HG03196 (cell line): Measurements from ENCODE around the gene VPS13D.
"Not testable (repeated sequence)": the region's sequence is repeated elsewhere in the genome, so short reads cannot be mapped to it uniquely, and the experiment has no call there.

ENCODE experiments used
- ATAC-seq: cut with Tn5 transposase; IDR thresholded peaks from one replicate; pipeline ENCODE4 v1.9.1; 2021; ENCODE audit not compliant: unreplicated experiment

The VPS13D gene

GRCh38 chr1:12196641-12197482 lies 33.0 kb upstream of the VPS13D start:
- no peak for ATAC-seq

- no peak for ATAC-seq
Observed at GRCh38 chr1:12197483-12197880, 32.3 kb upstream of the VPS13D start.

DNA sequence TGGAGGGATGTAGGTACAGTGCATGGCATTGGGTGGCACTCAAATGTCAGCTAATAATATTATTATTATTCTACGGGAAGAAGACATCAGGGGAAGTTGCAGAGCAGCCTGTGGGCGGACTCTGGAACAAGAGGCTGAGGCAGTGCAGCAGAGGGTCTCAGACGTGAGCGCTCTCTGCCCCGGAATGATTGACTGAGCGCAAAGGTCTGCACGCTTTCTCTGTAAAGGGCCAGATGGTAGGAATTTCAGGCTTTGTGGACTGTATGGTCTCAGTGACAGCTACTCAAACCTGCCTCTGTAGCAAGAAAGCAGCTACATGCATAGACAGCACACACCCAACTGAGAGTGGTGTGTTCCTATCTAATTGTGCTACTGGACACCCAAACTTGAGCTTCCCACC lies 29.6 kb upstream of the VPS13D start:
- ATAC-seq: no peak

- no peak for ATAC-seq
Observed at GRCh38 chr1:12201352-12202189, 28.3 kb upstream of the VPS13D start.

DNA sequence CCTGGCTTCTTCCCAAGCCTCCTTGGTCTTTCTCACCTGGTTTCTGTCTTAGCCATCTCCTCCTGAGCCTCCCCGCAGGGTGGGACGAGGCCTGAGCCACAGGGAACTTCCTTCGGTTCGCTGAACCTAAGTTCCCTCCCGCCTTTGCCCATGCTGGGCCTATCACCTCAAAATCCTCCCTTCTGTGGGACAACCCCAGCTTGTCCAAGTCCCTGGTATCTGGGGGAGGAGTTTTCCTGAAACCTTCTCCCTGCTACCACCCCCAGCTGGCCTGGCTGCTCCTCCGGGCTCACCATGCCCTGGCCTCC lies 27.7 kb upstream of the VPS13D start:
- no peak for ATAC-seq

DNA sequence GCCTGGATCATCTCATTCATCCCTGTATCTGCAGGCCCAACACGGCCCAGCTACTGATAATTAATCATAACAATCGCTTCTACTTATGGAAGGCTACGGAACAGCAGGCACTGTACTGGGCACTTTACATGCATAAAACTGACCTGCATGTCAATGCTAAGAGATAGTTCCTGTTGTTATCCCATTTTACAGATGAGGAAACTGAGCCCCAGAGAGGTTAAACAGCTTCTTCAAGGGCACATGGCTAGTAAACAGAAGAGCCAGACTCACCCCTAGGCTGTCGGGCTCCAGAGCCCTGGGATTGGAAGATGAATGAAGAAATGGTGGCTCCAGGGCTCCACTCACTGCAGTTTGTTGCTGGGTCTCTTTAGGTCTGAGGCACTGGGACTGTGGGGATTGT lies 27.3 kb upstream of the VPS13D start:
- no peak for ATAC-seq

DNA sequence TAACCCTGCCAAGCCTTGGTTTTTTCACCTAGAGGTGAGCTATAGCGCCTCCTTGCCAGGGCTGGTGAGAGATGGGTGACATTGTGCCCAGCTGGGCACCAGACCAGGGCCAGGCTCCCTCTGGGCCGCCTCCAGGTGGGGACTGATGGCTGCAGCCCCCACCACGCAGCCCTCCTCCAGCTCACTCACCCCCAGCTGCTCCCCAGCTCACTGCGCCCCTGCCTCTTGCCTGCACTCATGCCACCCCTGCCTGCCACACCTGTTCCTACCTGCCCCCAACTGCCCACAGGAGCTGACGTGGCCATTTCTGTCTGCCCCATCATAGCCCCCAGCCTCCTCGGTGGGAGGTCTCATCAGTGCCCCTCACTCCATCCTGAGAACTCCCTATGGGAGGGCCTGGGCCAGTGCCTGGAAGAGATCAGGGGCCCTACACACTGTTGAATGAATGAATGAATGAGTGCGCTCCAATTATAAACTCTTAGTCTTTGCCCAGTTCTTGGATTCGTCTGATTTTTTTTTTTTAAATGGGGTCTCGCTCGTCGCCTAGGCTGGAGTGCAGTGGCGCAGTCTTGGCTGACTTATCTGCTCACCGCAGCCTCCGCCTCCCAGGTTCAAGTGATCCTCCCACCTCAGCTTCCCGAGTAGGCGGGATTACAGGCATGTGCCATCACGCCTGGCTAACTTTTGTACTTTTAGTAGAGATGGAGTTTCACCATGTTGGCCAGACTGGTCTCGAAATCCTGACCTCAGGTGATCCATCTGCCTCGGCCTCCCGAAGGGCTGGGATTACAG lies 26.4 kb upstream of the VPS13D start:
- ATAC-seq: no peak

DNA sequence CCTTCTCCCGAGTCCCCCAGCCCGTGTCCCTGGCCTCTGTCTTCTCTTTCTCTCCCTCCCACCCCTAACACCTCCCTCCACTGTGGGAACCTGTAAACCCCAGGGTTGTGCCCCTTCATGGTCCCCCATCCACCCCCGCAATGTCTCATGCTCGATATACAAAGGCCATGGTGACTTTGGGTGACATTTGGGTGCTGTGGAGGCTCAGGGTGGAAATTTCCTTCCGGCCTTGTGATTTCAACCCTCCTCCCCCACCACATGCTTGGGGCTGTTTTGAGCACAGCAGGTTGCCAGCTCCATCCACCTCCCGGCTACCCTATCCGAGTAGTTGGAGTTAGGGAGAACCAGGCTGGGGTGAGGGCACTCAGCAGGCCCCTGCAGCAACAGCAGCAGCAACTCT lies 25.7 kb upstream of the VPS13D start:
- no peak for ATAC-seq

DNA sequence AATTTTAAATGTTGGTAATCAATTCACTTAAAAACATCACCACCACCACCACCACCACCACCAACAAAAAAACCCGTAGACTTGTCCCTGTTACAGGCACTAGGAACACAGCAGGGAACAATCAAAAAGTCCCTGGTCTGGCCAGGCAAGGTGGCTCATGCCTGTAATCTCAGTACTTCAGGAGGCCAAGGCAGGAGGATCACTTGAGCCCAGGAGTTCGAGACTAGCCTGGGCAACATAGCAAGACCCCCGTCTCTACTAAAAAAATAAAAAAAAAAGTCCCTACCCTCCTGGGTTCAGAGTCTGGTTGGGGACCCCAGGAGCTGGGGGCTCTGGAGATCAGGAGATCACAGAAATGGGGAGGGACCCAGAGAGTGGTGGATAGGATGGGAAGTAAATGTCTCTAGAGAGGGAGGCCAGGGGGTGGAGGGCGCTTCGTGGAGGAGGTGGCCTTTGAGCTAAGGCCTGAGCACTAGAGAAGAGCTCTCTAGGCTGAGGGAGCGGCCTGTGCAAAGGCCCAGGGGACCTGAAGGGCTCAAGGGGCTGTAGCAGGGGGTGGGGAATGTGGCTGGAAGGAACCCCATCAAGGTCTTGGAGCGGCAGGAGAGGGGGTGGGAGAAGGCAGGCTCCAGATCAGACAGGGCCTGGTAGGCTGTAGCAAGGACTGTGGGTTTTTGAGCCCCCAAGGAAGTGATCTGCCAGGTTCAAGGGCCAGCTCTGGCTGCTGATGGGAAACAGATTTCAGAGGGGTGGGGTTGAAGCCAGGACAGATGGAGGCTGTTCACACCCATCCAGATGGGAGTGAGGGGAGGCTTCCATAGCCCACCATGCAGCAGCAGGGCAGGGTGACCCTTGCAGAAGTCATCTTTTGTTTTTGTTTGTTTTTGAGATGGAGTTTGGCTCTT lies 24.8 kb upstream of the VPS13D start:
- no peak for ATAC-seq

GRCh38 chr1:12206238-12206637 lies 23.6 kb upstream of the VPS13D start:
- ATAC-seq: no peak

- no peak for ATAC-seq
Observed at GRCh38 chr1:12206792-12207424, 22.9 kb upstream of the VPS13D start.

DNA sequence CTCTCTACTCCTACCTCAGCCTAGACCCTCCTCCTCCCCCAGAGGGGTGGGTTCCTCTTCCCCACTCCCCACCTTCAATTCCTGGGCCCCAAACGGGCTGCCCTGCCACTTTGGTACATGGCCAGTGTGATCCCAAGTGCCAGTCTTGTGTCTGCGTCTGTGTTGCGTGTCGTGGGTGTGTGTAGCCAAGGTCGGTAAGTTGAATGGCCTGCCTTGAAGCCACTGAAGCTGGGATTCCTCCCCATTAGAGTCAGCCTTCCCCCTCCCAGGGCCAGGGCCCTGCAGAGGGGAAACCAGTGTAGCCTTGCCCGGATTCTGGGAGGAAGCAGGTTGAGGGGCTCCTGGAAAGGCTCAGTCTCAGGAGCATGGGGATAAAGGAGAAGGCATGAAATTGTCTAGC lies 21.6 kb upstream of the VPS13D start:
- no peak for ATAC-seq

- no peak for ATAC-seq
Observed at GRCh38 chr1:12208764-12209494, 20.9 kb upstream of the VPS13D start.

DNA sequence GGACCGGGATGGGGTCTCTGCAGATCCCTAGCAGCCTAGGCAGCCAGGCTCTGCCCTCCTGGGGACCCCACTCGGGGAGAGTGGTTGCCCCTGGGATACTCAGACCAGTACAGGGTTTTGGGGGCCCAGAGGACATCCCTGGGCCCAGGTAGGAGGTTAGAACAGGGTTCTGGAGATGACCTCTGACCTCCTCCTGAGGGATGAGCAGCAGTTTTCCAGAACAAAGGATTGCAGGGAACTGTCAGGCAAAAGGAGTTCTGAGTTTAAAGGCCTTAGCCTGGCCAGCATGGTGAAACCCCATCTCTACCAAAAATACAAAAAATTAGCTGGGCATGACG lies 20.4 kb upstream of the VPS13D start:
- ATAC-seq: no peak

DNA sequence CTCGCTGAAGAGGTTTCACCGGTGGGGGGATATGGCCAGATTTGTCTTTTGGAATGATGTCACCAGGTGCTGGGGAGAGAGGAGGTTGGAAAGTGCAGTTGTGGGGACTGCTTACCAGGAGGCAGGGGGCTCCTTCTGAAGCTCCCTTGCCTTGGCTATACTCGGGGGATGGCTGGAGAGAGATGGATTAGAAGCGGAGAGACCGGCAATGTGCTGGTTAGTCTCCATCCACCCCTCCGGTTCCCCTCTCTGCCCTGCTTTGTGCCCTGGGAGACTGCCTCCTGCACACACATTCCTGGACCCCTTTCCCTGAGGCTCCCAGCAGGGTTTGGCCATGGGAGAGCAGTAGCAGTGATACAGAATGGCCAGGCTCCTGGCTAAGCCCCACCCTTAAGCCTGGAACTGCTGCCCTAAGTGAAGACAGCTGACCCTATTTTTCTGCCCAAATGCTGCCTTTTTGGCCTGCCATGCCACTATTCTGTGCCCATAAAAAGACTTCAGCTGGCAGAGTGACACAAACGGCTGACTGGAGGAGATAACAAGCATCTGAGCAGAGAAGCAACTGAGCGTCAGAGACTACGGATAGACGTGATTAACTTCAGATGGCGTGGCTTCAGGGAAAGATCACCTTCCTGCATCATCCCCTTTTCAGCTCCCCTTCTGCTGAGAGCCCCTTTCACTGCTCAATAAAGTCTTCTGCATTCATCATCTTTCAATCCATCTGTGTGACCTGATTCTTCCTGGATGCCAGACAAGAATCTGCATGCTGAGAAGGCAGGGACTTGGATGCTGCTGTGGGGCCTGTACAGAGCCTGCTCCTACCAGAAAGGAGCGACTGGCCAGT lies 14.5 kb upstream of the VPS13D start:
- no peak for ATAC-seq

GRCh38 chr1:12219800-12220199 lies 10.0 kb upstream of the VPS13D start:
- no peak for ATAC-seq

- no peak for ATAC-seq
Observed at GRCh38 chr1:12220890-12221289, 8.9 kb upstream of the VPS13D start.

DNA sequence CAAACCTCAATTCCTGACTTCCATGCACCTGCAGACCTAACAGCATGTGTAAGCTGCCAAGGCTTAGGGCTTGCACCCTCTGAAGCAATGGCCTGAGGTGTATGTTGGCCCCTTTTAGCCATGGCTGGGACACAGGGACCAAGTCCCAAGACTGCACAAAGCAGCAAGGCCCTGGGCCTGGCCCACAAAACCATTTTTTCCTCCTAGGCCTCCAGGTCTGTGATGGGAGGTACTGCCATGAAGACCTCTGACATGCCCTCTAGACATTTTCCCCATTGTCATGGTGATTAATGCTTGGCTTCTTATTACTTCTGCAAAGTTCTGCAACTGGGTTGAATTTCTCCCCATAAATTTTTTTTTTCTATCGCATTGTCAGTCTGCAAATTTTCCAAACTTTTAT lies 7.1 kb upstream of the VPS13D start:
- ATAC-seq: not testable (repeated sequence)

DNA sequence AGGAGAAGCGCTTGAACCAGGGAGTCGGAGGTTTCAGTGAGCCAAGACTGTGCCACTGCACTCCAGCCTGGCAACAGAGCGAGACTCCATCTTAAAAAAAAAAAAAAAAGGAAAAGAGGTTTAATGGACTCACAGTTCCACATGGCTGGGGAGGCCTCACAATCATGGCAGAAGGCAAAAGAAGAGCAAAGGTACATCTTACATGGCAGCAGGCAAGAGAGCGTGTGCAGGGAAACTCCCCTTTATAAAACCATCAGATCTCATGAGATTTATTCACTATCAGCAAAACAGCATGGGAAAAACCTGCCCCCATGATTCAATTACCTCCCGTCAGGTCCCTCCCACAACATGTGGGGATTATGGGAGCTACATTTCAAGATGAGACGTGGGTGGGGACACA lies 5.7 kb upstream of the VPS13D start:
- ATAC-seq: not testable (repeated sequence)
